Gastrocnemius medialis (tissue), 4 donors: Measurements from ENCODE around the gene RBM48. TPM values are rescaled to one million over a fixed set of nuclear protein-coding genes. Genes with fewer than 3 reads are reported as not detected.

Experiments
- ATAC-seq, 2 donors: fragments of 150-250 bp; one replicate each; pipeline ENCODE4 v1.9.1; 2016
- DNase-seq, 2 donors: peaks; one replicate each; pipeline ENCODE4 v3.0.0-alpha.2; 2019
- H3K27ac ChIP-seq, 4 donors: fragments of 200-600 bp; sonication (generic); 1 replicate in 1 of 4; 2 replicates in 3 of 4; pipeline ENCODE4 v1.5.1; 2016 to 2018; ENCODE audit warnings: mild to moderate bottlenecking in 2 of 4, moderate library complexity in 1 of 4
- H3K27me3 ChIP-seq, 3 donors: fragments of 200-600 bp; sonication (generic) in 2 of 3; 1 replicate in 1 of 3; 2 replicates in 2 of 3; pipeline versions ENCODE4 v1.5.1 to v1.6.0; 2016 to 2019; ENCODE audit warnings: mild to moderate bottlenecking in 1 of 3, moderate library complexity in 1 of 3
- H3K36me3 ChIP-seq, 2 donors: fragments of 200-600 bp; sonication (generic) in 1 of 2; one replicate each; pipeline ENCODE4 v1.5.1; 2017 to 2018
- H3K4me1 ChIP-seq, 2 donors: fragments of 200-600 bp; sonication (generic) in 1 of 2; one replicate each; pipeline ENCODE4 v1.5.1; 2016 to 2017; ENCODE audit warnings: mild to moderate bottlenecking in 2 of 2
- H3K4me3 ChIP-seq, 4 donors: fragments of 200-600 bp; sonication (generic) in 3 of 4; 1 replicate in 1 of 4; 2 replicates in 3 of 4; pipeline ENCODE4 v1.5.1; 2016 to 2019; ENCODE audit warnings: mild to moderate bottlenecking in 2 of 4
- H3K9me3 ChIP-seq, 3 donors: fragments of 200-600 bp; sonication (generic) in 2 of 3; 1 replicate in 1 of 3; 2 replicates in 2 of 3; pipeline ENCODE4 v1.5.1; 2016 to 2019
- POLR2A ChIP-seq, 2 donors: fragments of 450-650 bp; IDR thresholded peaks; one replicate each; pipeline ENCODE4 v1.6.1; 2017; ENCODE audit warnings: antibody characterized with exemption in 2 of 2, mild to moderate bottlenecking in 2 of 2, moderate library complexity in 2 of 2
- in situ Hi-C, 4 donors: fragments of 200-750 bp; cut with MboI; loops; one replicate each; pipeline versions ENCODE4 v1.15.0 to v1.8.0; 2017; ENCODE audit warnings: low sequenced_read_pairs in 4 of 4
- intact Hi-C: fragments of 100-400 bp; cut with DNase I; formaldehyde crosslinking; loops from one replicate; pipeline ENCODE4 v1.15.1; 2023; ENCODE audit warnings: low total_unique reads
- total RNA-seq, 4 donors: library from RNA; depleted of rRNA; stranded (reverse); fragments of >200 nt; gene quantifications; one replicate each; pipeline versions ENCODE4 v1.1.0 to v1.2.3, GENCODE V29; 2016
- TF ChIP-seq, protein P1 (sequence below), 5 experiments: fragments of 450-650 bp in 3 of 5; fragments of 200-600 bp in 2 of 5; sonication (generic) in 2 of 5; IDR thresholded peaks in 4 of 5; conservative IDR thresholded peaks in 1 of 5; 1 replicate in 4 of 5; 2 replicates in 1 of 5; pipeline ENCODE4 v1.5.1; 2016 to 2019; ENCODE audit warnings: antibody characterized with exemption in 5 of 5, mild to moderate bottlenecking in 3 of 5, moderate library complexity in 3 of 5

Gene RBM48
- total RNA-seq, 4 donors from 2014 or later: 8.0 to 11.2 (median 8.8) TPM

DNA sequence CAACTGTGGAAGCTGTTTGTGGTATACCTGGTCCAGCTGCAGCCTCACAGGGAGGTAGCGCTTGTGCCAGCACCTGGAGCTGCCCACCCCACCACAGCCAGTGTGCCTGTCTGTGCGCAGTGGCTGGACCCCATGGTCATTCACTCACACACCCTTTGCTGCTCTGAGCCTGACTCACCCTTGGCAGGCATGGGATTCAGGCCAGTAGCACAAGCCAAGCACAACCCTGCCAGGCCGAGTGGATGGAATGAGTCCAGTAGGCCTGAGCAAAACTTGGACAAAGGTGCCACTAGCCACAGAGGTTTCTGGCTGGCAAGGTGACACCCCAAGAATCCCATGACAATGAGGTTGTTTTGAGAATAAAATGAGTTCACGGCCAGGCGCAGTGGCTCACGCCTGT, 19.0 kb downstream of the RBM48 start:
- no peak overlapping the region for H3K27ac ChIP-seq
- H3K4me1 ChIP-seq: no peaks in the 10 kb centered on the region
- in situ Hi-C loops: loop anchor here in 1 of 4 donors (25.0 kb wide), 1 partner anchor 310 kb away; the partner anchor contains the start of genes ANKIB1 and KRIT1
- TF ChIP-seq, protein P1, sequence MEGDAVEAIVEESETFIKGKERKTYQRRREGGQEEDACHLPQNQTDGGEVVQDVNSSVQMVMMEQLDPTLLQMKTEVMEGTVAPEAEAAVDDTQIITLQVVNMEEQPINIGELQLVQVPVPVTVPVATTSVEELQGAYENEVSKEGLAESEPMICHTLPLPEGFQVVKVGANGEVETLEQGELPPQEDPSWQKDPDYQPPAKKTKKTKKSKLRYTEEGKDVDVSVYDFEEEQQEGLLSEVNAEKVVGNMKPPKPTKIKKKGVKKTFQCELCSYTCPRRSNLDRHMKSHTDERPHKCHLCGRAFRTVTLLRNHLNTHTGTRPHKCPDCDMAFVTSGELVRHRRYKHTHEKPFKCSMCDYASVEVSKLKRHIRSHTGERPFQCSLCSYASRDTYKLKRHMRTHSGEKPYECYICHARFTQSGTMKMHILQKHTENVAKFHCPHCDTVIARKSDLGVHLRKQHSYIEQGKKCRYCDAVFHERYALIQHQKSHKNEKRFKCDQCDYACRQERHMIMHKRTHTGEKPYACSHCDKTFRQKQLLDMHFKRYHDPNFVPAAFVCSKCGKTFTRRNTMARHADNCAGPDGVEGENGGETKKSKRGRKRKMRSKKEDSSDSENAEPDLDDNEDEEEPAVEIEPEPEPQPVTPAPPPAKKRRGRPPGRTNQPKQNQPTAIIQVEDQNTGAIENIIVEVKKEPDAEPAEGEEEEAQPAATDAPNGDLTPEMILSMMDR (IDR thresholded peaks at IDR 0.05 in 4 of 5, conservative IDR thresholded peaks at IDR 0.05 in 1 of 5): no peak
- TF ChIP-seq POLR2A (IDR thresholded peaks at IDR 0.05): no peak
- DNase-seq (no peak), ATAC-seq (no peak)
- no peaks in the 10 kb centered on the region for H3K9me3 ChIP-seq
- H3K36me3 ChIP-seq: no peaks in the 10 kb centered on the region
- intact Hi-C loops: no loop called here
- H3K4me3 ChIP-seq: no peak overlapping the region
- H3K27me3 ChIP-seq: no peaks in the 10 kb centered on the region

DNA sequence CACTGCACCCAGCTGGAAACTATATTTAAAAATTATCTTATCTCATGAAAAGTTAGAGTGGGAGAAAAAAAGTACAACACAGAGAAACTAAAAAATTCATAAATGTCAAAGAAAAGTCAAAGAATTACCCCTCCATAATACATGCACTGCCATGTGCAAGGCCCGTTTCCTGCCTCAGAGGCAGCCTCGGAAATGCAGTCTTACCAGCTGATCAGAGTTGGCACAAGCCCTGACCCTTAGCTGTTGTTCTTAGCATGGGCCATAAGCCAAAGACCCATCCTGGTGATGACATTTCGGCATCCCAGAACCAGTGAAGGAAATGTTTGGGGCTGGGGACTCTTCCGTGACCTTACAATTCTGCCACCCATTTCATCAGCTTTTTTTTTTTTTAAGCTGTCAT, 21.6 kb downstream of the RBM48 start:
- Histone ChIP-seq H3K4me3 (no peak overlapping the region), H3K9me3 (no peaks in the 10 kb centered on the region), H3K27ac (no peak overlapping the region), H3K27me3 (no peaks in the 10 kb centered on the region), H3K4me1 (no peaks in the 10 kb centered on the region), H3K36me3 (no peaks in the 10 kb centered on the region)
- no peak for DNase-seq
- TF ChIP-seq, protein P1 (IDR thresholded peaks at IDR 0.05 in 4 of 5, conservative IDR thresholded peaks at IDR 0.05 in 1 of 5): no peak
- TF ChIP-seq POLR2A (IDR thresholded peaks at IDR 0.05): no peak
- ATAC-seq: no peak
- intact Hi-C loops: no loop called here
- in situ Hi-C loops: loop anchor here in 1 of 4 donors (25.0 kb wide), 1 partner anchor 338 kb away; no protein-coding TSS in a partner anchor

DNA sequence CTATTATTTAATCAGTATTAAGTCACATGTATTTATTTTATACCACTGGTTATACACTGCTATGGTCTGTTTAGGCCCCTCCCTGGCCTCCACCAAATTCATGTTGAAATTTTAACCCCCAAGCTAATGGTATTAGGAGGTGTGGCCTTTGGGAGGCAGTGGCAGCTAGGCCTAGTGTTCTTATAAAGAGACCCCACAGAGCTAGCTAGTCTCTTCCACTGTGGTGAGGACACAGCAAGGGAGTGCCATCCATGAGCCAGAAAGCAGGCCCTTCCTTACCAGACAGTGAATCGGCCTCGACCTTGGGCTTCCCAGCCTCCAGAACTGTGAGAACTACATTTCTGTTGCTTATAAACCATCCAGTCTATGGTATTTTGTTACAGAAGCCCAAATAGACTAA, 28.7 kb downstream of the RBM48 start:
- H3K36me3 ChIP-seq: peaks cover 0 to 17% of the 10 kb centered on the region in 2 donors

DNA sequence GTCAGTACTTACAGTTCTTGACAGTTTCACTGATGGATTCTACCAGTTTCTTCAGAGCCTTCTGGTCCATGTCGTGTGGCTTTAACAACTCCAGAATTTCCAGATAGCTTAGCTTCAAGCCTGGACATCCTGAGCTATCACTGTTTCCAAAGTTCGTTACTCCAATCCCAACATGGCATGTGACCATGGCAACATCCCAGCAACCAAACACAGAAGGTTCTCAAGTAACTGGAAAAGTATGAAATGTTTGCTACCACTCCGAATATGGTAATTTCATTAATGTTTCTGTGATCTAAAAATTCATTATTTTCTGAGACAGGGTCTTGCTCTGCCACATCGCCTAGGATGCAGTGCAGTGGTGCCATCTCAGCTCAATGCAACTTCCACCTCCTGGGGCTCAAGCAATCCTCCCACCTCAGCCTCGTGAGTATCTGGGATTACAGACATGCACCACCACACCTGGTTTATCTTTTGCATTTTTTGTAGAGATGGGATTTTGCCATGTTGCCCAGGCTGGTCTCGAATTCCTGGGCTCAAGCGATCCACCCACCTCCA, 29.3 kb downstream of the RBM48 start:
- ATAC-seq: no peak
- H3K4me1 ChIP-seq: no peaks in the 10 kb centered on the region
- TF ChIP-seq, protein P1 (IDR thresholded peaks at IDR 0.05 in 4 of 5, conservative IDR thresholded peaks at IDR 0.05 in 1 of 5): no peak
- TF ChIP-seq POLR2A (IDR thresholded peaks at IDR 0.05): no peak
- H3K27ac ChIP-seq: no peak overlapping the region
- H3K27me3 ChIP-seq: no peaks in the 10 kb centered on the region
- intact Hi-C loops: no loop called here
- DNase-seq: no peak
- in situ Hi-C loops: loop anchor here in 1 of 4 donors (25.0 kb wide), 1 partner anchor 346 kb away; no protein-coding TSS in a partner anchor
- no peak overlapping the region for H3K4me3 ChIP-seq
- no peaks in the 10 kb centered on the region for H3K9me3 ChIP-seq
- peaks cover 4 to 23% of the 10 kb centered on the region in 2 donors for H3K36me3 ChIP-seq

More for the DNA sequence above, 28.7 kb downstream of the RBM48 start:
- Histone ChIP-seq H3K27ac (no peak overlapping the region), H3K27me3 (no peaks in the 10 kb centered on the region), H3K4me1 (no peaks in the 10 kb centered on the region), H3K9me3 (no peaks in the 10 kb centered on the region), H3K4me3 (no peak overlapping the region)
- DNase-seq (no peak), ATAC-seq (no peak)
- in situ Hi-C loops: loop anchor here in 1 of 4 donors (25.0 kb wide), 1 partner anchor 345 kb away; no protein-coding TSS in a partner anchor
- intact Hi-C loops: no loop called here
- no peak for TF ChIP-seq POLR2A (IDR thresholded peaks at IDR 0.05)
- TF ChIP-seq, protein P1 (IDR thresholded peaks at IDR 0.05 in 4 of 5, conservative IDR thresholded peaks at IDR 0.05 in 1 of 5): no peak
